ENCODE data around the gene MCU.
"Not testable (repeated sequence)": the region's sequence is repeated elsewhere in the genome, so short reads cannot be mapped to it uniquely, and the experiment has no call there.

Gene MCU

DNA sequence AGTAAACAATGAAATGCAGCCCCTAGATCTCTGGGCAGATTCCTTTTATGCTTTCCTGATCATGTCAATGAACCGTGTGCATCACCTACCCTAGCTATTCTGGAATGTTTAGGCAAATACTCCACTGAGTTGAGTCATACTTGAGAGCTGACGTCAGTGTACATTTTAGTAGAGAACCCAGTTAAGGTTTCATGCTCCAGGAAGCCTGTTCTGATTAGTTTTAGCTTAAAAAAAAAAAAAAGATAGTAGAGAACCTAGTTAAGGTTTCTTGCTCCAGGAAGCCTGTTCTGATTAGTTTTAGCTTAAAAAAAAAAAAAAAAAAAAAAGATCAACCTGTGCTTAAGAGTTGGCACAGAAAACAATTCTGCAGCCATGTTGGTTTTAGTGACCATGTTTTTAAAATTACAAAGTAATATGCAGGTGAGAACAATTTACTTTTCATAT lies 3.7 kb upstream of the MCU start:
- no peak for DNase-seq

DNA sequence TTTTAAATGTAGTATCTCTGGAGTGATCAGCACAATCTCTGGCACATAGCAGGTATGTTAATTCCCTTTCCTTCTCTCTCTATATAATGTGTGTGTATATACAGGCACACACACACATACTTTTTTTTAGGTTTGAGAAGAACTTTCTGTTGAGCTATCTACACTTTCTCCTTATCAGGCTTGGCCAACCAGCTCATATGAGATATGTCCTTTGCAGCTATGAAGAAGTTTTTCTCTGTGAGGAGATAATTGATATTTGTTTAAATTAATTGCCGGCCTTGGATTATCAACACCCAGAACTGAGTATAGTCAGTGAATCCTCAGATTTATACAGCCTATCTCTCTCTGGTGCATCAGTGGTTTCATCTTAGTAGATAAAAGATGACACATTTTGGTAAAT lies 2.3 kb upstream of the MCU start:
- no peak for DNase-seq

DNA sequence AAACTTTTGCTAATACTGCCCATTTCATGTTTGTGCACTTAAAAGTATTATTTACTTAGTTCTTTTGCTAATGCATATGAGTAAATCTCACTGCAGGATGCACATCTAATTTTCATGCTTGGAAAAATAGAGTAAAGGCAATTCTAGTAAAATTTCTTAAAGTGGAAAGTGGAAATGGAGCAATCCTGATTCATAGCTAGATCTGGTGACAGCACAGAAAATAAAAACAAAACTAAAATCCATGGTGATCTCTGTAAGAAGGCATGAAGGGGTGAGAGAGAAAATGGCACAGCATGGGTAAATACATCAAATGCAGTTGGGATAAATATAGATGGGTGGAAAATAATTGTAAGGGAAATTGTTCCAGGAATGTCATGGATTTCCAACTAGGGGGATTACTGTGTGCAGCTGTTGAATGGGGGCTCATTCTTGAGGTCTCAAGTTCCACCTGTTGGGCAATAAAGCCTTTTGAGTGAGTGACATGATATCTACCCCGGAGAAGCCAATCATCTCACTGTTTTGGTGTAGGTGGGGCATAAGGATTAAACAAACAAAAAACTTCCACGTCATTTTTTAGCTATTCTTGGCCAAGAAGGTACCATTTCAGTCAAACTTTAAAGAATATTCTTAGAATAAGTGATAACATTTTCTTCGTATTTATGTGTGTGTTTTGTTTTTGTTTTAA lies 1.7 kb upstream of the MCU start:
- no peak for DNase-seq

DNA sequence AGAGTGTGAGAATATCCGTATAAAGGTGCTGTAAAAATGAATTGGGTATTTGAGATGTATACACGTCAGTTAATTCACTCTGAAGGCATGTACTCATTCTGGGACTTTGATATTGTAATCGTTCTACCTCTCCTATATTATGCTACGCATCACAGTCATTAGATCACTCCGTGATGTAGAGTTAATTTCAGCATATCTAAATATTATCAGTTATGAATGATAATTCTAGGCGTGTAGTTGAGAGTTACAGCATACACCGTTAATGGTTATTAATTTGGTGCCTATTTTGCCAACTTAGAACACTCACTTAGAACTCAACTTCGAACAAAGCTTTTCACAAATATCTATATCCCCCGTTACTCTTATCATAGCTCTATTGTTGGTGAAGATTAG lies 477 bp upstream of the MCU start:
- no peak for DNase-seq

DNA sequence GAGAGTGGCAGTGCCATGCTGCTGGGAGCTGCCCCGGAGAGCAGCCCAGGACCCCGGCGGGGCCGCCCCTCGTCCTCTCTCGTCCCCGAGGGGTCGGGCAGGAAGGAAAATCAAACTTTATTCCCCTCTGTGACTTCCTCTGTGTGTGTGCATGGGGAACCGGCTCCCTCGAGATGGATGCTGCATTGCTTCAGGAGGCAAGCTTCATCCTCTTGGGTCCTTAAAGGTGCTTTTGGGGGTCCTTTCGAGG lies 726 bp downstream of the MCU start:
- no peak for DNase-seq

DNA sequence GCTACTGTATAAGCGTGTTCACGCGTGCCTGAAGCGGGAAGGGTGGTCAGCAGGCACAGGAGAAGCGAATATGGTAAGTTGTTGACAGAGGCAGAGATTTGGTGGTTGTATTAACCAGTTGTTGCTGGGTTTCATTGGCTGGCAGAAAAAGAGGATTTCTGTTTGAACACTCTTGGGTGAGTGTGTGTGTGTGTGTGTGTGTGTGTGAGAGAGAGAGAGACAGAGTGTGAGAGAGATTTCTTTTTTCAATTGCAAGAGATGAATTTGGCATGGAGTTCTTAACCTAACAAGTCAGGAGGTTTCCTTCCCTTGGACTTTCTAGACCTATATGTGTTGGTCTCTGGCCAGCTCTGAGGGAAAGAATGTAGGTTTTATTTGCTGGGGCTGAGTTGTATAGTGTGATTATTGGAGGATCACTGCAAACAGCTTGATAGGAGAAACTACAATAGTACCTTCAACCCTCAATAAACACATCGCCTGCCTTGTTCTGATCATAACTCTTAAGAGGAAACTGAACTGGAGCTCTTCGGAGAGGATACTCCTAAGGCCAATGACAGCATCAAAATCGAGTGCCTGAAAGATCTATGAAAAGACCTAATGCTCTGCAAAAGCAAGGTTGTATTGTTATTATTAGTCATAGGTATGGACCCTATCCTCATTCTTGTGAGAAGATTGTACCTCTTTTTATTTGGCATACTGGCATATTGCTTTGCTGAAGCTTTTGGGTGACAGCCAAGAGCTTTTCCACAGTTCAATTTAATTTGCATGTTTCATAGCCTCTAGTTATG lies 1.2 kb downstream of the MCU start:
- no peak for DNase-seq

DNA sequence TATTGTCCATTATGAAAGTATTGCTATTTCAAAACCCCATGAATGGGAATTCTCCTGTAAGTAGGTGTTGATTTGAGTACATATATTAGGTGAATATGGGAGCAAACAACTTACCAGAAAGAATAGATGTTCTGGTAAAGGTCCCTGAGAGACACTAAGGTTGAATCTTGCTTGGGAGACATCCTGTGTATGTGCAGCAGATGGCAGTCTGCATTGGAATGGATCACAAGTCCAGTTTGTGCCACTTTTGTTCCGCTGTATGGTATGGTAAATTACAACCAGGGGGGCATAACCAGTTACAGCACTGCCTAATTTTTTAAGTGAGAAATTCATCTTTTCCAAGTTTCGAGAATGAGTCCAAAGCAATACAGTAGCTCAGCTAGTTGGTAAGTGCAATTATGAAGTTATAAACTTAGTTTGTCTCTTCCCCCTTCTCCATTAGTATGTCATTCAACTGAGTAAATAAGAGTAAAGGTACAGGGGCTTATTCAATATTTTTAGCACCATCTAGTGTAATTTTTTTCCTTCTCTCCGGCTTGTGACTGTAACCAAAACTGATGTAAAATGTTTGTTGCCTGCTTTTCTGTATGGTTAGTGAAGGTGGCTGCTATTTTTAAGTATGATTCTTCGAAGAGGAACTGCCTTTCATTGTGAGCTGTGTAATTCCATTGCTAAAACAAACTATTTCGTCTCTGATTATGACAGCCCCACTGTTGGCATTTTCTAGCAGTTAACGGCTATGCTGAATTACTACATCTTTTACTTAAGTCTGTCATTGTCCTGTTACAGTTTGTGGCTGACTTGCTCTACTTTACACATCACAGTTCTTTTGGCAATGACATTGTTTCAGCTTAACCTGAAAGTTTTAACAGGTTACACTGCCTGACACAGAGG lies 2.8 kb downstream of the MCU start:
- no peak for DNase-seq

DNA sequence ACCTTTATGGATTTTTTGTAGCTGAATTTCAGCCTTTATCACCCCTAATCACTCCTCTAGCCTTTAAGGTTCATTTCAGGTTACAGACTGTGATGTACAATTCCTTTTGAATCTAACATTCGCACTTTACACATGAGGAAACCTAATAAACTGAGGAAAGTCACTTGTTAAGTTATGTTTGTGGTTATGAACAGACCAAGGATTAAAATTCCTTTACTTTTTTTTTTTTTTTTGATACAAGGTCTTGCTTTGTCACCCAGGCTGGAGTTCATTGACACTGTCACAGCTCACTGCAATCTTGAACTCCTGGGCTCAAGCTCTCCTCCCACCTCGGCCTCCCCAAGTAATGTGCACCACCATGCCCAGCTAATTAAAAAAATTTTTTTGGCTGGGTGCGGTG lies 3.6 kb downstream of the MCU start:
- DNase-seq = no peak

DNA sequence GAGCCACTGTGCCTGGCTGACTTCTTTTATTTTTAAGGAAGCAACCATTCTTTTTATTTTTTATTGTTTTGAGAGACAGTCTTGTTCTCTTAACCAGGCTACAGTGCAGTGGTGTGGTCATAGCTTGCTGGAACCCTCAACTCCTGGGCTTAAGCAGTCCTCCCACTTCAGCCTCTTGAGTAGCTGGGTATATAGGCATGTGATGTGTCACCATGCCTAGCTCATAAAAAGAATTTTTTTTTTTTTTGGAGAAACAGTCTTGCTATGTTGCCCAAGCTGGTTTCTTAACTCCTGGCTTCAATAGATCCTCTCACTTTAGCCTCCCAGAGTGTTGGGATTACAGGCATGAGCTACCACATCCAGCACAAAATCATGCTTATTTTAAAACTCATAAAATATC lies 5.8 kb downstream of the MCU start:
- DNase-seq = no peak

DNA sequence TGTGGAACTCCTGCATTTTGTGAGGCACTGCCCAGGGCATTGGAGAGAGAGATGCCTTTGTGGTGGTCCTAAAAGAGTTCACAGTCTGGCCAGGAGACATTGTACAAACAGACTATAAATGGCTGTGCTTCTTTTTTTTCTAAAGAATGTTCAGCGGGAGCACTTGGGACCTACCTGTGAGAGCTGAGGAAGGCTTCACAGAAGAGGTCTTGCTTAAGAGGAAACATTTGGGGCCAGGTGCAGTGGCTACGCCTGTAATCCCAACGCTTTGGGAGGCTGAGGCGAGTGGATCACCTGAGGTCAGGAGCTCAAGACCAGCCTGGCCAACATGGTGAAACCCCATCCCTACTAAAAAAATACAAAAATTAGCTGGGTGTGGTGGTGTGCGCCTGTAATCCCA lies 10.5 kb downstream of the MCU start:
- DNase-seq = not testable (repeated sequence)

DNA sequence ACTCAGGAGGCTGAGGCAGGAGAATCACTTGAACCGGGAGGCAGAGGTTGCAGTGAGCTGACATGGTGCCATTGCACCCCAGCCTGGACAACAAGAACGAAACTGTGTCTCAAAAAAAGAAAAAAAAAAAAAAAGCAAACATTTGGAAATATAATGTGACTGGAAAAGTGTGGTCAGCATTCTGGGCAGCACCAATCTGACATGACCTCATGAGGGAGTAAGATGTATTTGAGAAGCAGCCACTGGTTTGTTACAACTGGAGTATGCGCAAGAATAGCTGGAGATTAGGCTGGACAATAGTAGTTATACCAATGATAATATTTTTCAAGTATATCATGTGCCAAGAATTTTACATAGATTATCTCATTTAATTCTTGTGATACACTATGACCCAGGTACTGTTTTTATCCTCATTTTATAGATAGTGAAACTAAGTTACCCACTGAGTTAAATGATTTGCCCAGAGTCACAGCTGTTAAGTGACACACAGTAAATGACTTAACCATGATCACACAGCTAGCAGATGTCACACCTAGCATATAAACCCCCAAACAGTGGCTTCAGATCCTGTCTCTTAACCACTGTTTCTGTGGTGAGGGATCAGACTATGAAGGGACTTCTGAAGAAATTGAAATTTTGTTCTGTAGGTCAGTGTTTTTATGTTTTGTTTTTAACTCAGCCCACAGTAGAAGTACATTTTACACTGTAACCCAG lies 11.1 kb downstream of the MCU start:
- DNase-seq = no peak

DNA sequence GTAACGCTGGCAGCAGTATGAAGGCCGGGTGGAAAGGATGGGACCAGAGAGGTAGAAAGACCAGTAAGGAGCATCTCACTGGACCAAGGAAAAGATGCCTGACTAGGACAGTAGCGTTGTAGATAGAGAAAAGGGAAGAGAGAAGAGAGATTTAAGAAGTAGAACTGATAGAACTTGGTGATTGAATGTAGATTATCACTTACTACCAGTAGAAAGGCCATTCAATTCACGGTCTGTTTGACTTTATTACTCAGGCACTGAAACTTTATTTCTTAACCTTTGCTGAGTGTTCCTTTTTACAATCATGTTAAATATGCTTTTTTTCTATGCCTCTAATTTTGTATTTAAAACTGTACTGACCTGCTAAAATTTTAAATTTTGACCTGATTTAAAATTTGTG lies 12.2 kb downstream of the MCU start:
- DNase-seq = no peak

DNA sequence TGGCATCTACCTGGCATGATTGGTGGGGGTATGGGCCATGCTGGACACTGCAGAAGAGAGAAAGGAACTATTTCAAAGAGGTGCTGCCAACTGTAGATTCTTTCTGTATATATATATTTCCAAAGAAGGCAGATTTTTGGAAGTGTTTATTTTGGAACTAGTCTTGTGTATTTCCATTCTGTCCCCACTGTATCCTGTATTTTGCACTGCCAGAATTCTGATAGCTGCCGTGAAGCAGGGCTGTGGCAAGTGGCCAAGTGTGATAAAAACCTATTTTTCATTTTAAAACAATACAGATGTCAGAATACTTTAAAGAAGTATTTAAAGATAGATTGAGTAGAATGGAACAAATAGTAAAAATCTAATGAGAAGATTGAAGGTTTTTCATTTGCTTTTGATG lies 17.1 kb downstream of the MCU start:
- DNase-seq = no peak

DNA sequence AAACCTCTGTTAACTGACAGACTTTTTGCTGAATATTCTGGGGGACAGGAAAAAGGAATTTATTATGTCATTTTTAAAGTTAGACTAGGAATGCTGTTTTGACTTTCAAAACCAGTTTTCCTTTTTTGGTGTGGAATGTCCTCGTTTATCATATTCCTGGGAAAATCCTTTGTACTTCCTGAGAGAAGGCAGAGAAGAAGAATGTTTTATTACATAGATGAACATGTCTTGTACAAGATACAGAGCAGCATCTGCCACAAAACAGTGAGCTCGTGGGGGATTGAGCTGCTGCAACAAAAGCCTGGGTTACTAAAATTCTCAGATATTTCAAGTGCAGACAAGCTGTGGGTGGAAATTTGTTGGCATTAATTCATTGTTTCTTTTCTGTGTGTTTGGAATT lies 20.2 kb downstream of the MCU start:
- DNase-seq = no peak

DNA sequence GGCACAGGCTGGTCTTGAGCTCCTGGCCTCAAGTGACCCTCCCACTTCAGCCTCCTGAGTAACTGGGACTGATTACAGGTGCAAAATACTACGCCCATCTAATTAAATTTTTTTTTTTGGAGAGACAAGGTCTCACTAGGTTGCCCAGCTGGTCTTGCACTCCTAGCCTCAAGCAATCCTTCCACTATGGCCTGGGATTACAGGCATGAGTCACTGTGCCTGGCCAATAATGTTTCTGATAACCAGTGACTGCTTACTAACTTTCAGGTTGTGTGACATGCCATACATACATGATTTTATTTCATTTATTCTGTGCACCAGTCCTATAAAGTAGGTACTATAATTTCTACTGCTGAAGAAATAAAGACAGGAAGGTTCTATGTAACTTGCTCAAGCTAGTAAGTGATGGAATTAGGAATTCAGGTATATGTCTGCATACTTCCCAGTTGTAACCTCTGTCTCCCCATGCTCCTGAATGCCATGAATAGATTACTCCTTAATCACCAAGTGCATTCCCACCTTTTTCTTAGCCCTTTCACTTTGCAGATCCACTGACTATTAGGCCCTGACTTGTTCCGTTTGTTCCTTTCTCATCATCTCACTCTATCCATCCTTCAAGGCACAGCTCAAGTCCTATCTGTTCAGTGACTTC lies 28.1 kb downstream of the MCU start:
- DNase-seq = no peak

DNA sequence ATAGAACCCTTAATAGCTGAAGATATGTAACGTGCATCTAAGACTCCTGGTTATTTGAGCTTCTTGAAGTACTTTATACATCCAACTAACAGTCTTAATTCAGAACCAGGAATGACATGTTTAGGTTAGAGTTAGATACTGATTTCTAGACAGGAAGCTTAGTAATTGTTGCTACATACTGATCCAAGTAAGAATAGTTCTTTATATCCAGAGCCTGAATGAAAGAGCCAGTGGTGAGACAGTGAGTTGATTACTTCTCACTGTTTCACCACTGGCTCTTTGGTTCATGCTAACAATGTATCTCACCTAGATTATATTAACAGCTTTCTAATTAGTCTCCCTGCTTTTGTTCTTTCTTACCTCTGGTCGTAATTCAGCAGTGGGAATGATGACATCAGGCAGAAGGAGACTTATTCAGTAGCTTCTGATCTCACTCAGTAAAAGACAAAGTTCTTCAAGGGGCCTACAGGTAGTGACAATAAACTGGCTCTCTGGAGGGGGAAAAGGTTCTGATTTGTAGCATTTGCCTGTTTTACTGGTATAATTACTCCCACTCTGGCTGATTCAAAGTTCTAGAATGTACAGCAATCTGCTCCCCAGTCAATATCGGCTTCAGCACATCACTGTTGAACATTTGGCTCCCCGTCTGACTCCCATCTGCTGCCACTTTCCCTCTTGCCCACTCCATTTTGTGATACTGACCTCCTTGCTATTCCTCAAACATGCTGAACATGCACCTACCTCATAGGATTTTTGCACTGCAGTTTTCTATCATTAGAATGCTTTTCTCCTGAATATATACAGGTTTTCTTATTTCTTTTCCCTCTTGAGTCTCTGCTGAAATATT lies 29.1 kb downstream of the MCU start:
- no peak for DNase-seq

DNA sequence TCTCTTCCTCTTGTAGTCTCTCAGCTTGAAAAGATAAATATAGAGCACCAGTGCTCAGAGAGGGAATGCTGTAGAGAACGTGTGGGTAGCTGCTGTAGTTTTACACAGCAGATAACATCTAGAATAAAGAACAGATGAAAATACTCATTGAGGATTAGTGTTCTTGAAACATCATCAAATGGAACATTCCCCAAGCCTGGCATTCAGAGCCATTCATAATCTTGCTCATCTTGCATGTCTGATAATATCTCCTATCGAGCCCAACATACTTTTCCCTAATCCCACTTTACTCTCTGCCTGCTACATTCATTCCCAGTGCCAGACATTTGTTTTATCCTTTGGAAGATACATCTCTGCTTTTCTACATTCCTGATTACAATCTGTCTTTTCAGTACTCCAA lies 35.2 kb downstream of the MCU start:
- DNase-seq = no peak

DNA sequence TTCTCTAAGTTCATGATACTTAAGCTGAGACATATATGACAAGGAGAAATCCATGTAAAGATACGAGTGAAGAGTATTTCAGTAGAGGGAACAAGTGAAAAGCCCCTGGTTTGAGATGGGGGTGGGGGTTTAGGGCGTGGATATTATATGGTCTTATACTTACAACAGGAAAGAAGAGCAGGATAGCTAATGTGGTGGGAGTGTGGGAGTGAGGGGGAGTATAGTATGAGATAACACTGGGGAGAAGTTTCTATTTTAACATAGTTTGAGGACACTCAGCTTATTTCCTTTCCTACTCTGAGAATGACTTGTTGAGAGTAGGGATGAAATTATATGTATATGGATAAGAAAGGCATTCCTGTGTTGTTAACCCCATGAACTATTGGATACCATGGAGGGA lies 36.5 kb downstream of the MCU start:
- DNase-seq = no peak

DNA sequence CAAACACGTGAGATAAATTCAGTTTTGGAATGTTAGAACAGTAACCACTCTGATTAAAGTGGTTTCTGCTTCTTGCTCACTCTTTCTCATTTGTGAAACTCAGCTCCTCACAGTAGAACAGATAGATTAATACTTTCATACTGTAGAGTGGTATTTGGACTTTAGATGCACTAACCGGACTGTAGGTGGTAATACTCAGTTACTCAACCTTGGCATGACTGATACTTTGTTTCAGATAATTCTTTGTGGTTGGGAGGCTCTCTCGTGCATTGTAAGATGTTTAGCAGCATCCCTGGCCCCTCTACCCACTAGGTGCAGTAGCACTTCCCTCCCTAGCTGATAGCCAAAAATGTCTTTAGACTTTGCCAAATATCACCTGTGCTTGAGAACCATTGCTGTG lies 37.6 kb downstream of the MCU start:
- DNase-seq = no peak

DNA sequence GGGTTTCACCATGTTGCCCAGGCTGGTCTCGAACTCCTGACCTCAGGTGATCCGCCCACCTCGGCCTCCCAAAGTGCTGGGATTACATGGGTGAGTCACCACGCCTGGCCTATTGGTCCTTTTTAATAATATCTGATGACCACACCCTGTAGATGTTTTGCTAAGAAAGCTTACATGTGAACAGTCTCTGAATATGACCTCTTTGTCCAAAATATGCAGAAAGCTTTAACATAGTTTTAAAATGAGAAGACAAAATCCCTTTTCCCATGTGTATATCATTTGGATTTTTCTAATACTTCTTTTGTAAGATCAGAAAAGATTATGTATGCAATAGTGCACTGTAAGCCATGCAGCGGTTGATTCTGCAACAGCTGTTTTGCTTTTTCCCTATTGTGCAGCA lies 38.5 kb downstream of the MCU start:
- no peak for DNase-seq

DNA sequence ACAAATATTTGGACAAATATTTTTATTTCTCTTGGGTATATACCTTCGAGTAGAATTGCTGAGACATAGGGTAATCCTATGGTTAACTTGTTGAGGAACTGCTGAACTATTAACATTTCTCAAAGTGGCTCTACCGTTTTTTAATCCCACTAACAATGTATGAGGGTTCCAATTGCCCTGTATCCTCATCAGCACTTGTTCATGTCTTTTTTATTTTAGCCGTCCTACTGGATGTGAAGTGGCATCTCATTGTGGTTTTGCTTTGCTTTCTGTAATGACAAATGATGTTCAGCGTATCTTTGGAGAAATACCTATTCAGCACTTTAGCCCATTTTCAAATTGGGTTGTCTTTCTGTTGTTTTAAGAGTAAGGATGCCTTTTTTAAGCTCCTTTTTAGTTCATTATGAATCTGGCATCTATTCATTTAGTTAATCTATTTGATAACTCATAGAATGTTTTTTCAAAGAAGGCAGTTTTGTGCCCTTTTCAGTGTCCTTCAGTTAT lies 40.0 kb downstream of the MCU start:
- DNase-seq = no peak

DNA sequence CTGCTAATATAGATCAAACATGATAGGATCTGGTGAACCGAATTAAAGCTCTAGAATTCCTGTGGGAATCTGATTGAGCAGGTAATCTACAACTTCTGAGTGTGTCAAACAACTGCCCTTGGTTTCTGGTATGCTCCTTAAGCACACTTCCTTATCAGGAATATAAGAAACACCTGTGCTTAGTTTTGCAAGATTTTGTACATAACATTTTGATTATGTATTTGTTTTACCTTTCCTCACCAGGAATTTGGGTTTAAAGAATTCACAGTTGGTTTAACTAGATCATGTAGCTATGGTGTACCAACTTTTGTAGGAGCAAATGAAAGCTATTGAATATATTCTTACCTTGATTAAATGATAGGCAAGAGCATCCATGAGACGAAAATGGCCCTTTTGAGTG lies 40.6 kb downstream of the MCU start:
- no peak for DNase-seq
